HG03103 (cell line): ENCODE results near the gene DKC1.

Experiments used
- ATAC-seq: cut with Tn5 transposase; IDR thresholded peaks from one replicate; pipeline ENCODE4 v1.9.1; 2021; ENCODE audit warnings: low read depth; ENCODE audit not compliant: unreplicated experiment

DKC1 gene

GRCh38 chrX:154735695-154736393, 26.8 kb upstream of the DKC1 start:
- no peak for ATAC-seq

- no peak for ATAC-seq
Observed at GRCh38 chrX:154737136-154737535, 25.5 kb upstream of the DKC1 start.

GRCh38 chrX:154738011-154738738, 24.5 kb upstream of the DKC1 start:
- ATAC-seq = no peak

GRCh38 chrX:154739952-154740465, 22.7 kb upstream of the DKC1 start:
- no peak for ATAC-seq

- no peak for ATAC-seq
Observed at GRCh38 chrX:154742613-154743012, 20.1 kb upstream of the DKC1 start.

- ATAC-seq = no peak
Observed at GRCh38 chrX:154748712-154749339, 13.8 kb upstream of the DKC1 start.

- no peak for ATAC-seq
Observed at GRCh38 chrX:154749856-154750255, 12.8 kb upstream of the DKC1 start.

- peak; percentile 49 for ATAC-seq
Observed at GRCh38 chrX:154750301-154751202, 12.1 kb upstream of the DKC1 start, which contains the start of gene GAB3. TSS of gene GAB3 (minus strand) at chrX:154751077. CDS start at chrX:154751025, 52 bp downstream.

GRCh38 chrX:154751203-154751668, 11.4 kb upstream of the DKC1 start:
- ATAC-seq = no peak

- ATAC-seq = no peak
Observed at GRCh38 chrX:154751669-154752271, 10.9 kb upstream of the DKC1 start.

GRCh38 chrX:154758696-154759095, 4.0 kb upstream of the DKC1 start:
- no peak for ATAC-seq

- no peak for ATAC-seq
Observed at GRCh38 chrX:154761977-154762536, 607 bp upstream of the DKC1 start.

- no peak for ATAC-seq
Observed at GRCh38 chrX:154774622-154775021, 12.0 kb downstream of the DKC1 start.

- ATAC-seq = no peak
Observed at GRCh38 chrX:154775419-154776349, 13.0 kb downstream of the DKC1 start.

- no peak for ATAC-seq
Observed at GRCh38 chrX:154776753-154777152, 14.1 kb downstream of the DKC1 start.

- ATAC-seq = no peak
Observed at GRCh38 chrX:154779261-154779660, 16.6 kb downstream of the DKC1 start.

GRCh38 chrX:154780968-154781367, 18.3 kb downstream of the DKC1 start:
- no peak for ATAC-seq
